NCI-H1694 treated with DMSO at 0.1 percent for 48 hours (cell line): ENCODE data around the gene PLPP4.
A peak's percentile ranks its signal among the peaks of the same experiment; 100 is the strongest.
"Not testable (repeated sequence)": the region's sequence is repeated elsewhere in the genome, so short reads cannot be mapped to it uniquely, and the experiment has no call there.

Source experiments
- DNase-seq: peaks from one replicate; lab custom pipeline; 2025; lab: John Stamatoyannopoulos, UW

Gene PLPP4

GRCh38 chr10:120490288-120490687 lies 33.3 kb downstream of the PLPP4 start:
- no peak for DNase-seq

GRCh38 chr10:120492346-120492745 lies 35.3 kb downstream of the PLPP4 start:
- DNase-seq = no peak

DNA sequence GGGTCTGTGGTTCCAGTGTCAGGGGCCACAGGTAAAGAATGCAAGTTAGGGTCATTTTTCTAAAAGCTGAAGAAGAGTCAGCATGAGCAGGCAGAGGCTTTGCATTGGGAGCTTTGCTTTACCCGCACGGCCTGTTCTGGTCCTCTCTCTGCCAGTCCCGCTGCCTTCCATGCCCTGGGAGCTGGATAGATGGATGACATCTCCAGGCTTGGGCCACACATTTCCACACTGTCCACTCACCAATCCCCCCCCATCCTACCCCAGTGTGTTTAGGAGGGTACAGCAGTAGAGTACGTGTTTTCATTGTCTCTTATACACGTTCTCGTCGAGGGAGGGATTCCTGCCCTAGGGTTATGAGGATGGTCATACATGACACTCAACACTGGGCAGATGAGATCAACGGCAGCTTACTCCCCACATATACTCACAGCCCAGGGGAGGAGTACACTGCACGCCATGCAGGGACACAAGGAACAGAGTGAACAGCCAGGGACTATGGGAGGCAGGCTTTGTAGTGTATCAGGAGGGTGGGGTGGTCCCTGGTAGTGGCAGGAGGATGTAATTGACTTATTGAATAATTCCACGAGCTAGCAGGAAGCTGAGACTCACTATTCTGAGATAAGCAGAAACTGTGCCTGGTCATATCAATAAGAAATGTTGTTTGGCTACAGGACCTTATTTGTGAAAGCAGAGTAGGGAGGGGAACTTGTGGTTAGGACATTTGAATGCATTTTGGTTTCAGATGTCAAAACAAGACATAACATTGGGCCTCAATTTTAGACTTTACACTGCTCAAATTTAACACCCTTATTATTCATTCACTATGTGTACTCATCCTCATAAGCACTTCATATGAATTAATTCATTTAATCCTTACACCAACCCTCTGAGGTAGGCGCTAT lies 36.6 kb downstream of the PLPP4 start:
- DNase-seq = no peak

DNA sequence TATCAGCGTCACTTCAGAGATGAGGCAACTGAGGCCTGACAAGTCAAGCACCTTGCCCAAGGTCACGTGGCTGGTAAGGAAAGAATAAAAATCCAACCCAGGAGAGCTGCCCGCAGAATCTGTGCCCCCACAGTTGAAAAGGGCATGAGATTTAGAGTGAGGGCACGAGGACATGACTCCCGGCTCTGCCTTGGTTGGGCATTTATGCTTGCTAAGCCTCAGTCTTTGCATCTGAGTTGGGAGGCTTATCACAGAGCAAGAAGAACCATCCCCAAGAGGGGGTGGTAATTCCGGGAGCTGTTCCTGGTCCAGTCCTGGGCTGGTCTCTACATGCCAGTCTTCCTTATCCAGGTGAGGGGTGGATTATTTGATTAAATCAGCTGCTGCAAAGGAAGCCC lies 37.3 kb downstream of the PLPP4 start:
- DNase-seq = no peak

DNA sequence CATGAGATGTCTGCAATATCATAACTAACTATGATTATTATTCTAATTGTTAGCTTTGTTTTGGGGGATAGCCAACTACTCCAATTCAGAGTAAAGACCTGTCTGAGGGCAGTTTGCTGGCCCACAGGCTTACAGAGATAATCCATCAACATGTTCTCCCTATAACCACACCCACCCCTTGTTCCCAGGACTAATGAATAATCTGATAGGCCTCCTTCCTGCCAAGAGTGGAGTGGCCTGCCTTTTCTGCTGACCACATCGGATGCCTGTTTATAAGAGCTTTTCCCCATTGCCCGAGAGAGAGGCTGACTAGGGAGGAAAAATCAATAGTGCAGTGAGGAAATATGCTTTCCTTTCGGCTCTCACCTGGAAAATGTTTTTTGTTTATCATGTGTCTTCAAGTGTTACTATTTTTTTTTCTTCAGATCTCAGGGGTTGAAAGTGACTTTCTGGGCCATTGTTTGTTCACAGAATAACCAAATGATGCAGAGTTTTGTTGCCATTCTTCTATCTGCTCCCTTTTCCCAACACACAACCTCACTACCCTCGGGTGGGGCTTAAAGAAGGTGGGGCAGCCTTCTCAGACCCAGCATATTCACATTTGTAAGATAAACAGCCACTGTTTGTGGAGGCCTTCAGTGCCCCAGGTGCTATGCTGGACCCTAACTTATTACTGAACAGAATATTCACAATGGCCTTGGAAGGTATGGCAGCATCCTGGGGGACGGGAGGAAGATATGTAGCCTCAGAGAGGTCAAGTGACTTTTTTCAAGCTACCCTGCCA lies 38.4 kb downstream of the PLPP4 start:
- no peak for DNase-seq

GRCh38 chr10:120499883-120500282 lies 42.9 kb downstream of the PLPP4 start:
- DNase-seq = no peak

GRCh38 chr10:120503689-120504088 lies 46.7 kb downstream of the PLPP4 start:
- DNase-seq = peak; percentile 6

DNA sequence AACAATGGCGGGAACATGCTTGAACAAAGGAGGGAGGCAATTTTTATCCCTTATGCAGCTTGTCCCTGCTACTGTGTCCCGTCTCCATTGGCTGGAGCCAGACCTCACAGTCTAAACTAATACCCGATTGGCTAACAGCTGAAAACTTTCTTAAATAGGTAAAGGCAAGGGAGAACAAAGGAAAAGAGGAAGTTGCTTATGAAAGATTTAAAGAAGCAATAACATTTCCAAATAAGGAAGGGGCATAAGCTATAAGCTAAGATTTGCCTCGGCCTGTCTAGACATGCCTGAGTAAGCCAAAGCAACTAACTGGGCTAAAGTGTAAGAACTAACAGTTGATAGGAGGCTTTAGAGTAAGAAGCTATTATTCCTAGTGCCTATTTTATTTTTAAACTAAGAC lies 47.2 kb downstream of the PLPP4 start:
- DNase-seq = not testable (repeated sequence)

DNA sequence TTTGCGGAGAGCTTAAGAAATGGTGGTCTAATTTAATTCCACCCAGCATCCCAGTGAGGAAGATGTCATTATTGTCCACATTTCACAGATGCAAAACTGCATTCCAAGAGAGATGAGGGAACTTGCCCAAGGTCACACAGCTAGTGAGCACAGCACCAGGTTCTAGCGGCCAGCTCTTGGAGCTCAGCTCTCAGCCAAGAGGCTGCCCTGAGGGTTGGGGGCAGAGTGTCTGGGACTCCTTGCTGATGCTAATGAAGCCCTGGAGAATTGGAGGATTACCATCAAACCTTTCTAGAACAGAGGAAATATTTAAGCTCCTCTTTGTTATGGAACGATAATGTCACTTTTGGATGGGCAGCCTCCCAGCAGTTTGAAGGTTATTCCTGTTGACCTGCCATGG lies 48.0 kb downstream of the PLPP4 start:
- no peak for DNase-seq

DNA sequence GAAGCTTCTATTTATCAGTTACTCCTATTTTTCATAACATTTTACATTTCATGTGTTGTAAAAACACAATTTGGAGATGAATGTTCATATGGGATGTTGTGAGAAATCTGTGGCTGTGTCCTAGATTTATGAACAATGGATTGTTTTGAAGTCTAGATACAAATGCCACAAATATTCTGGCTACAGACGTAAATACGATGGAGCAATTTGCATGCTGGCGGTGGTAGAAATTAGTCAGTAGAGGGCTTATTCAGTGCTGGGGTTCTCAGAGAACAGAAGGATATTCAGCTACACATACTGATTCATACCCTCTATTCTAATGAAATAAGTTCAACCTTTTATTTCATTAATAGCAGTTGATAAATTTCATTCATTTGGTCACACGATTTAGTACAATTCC lies 48.8 kb downstream of the PLPP4 start:
- no peak for DNase-seq

DNA sequence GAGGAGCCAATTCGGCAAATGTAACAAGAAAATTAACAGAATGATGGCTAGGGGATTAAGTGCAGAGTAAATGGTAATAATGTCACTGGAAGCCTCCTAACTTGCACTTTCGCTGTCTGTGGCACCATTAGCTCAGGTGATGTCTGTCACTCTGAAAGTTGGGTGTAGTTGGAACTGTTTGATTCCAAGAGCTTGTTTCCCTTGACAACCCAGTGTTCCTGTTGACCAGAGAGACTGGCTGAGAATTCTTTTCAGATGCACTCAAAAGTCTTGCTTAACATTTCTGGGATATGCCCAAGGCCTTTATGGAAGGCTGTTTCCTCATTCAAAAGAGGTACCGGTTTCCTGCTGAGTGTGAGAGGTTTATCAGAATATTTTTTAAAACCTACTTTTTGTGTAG lies 49.6 kb downstream of the PLPP4 start:
- no peak for DNase-seq

- DNase-seq = no peak
Observed at GRCh38 chr10:120507175-120507574, 50.1 kb downstream of the PLPP4 start.

DNA sequence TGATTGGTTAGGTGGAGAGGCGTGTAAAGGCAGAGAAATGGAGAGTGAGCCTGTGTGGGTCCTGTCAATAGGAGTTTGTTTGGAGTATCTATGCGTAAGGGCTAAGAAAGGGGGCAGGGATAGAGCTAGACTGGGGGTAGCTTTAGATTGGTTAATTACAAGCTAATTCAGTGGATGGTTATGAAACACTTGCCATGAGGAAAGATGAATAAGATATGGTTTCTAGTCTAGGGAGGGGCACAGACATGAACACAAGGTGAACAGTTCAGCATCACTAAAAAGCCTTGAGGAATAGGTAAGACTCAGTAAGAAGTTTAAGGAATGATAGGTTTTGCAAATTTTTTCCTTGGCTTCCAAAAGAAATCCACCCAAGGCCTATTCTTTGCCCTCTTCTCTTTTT lies 50.6 kb downstream of the PLPP4 start:
- no peak for DNase-seq

- no peak for DNase-seq
Observed at GRCh38 chr10:120508393-120508792, 51.4 kb downstream of the PLPP4 start.

- DNase-seq = no peak
Observed at GRCh38 chr10:120508966-120509365, 51.9 kb downstream of the PLPP4 start.

DNA sequence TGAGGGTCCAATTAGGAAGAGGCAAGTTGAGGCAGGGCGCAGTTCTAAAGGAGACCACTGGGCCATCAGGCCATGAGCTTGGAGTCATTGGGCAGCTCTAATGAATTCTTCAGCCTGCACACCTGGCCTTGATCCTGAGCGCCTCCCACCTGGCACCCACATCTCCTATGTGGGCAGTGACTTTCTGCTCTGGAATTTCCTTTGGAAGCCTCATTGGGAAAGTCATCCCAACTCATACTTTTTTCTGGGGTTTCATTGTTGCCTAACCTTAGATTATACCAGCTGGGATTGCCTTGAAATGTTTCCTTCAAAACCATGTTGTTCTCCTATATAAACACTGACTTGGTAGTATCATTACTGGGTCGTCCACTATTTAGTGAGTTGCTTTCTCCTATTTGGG lies 54.1 kb downstream of the PLPP4 start:
- no peak for DNase-seq

GRCh38 chr10:120513307-120513796 lies 56.3 kb downstream of the PLPP4 start:
- DNase-seq = no peak

- no peak for DNase-seq
Observed at GRCh38 chr10:120514035-120514620, 57.1 kb downstream of the PLPP4 start.

- no peak for DNase-seq
Observed at GRCh38 chr10:120514959-120515358, 57.9 kb downstream of the PLPP4 start.

GRCh38 chr10:120515741-120516140 lies 58.7 kb downstream of the PLPP4 start:
- no peak for DNase-seq

DNA sequence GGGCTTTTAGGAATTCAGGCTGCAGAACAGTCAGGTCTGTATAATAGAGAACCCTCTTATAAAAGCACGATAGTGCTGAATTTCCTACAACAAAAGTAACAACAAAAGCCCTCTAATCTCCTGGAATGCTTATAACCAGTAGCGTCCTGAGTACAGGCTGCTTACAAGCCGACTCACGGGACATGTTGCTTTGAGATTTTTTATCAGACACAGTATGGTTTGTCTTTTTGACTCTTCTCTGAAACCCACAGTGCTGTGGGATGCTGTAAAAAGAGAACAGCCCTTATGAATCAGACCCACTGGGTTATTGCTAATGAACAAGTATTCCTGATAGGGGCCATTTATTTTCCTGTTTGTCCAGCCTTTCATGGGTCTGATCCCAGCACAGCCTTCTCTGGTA lies 59.4 kb downstream of the PLPP4 start:
- no peak for DNase-seq

GRCh38 chr10:120517196-120517595 lies 60.2 kb downstream of the PLPP4 start:
- DNase-seq = no peak
